ENCODE measurements around the gene EPS8L1.

- TF ChIP-seq POLR2A (IDR thresholded peaks at IDR 0.05) (peak; percentile 6 to 67 (median 66)), CTCF (IDR thresholded peaks at IDR 0.05) (peak in 1 of 7 experiments; percentile 5)
Observed at GRCh38 chr19:55068950-55069864, 6.5 kb upstream of the EPS8L1 start.

All from body of pancreas (tissue), 4 donors.